Measurements from ENCODE around the gene PLPPR1.

PLPPR1 gene

GRCh38 chr9:101333490-101333889 lies 305.0 kb downstream of the PLPPR1 start:
- TF ChIP-seq EZH2phosphoT487 (IDR thresholded peaks at IDR 0.05; ENCODE audit: borderline replicate concordance) (no peak), CTCF (conservative IDR thresholded peaks at IDR 0.05; ENCODE audit: low read length) (no peak)
- Histone ChIP-seq H3K9me3 (ENCODE audit: insufficient read depth, low read depth, low read length) (no peaks in the 10 kb centered on the region), H3K9me2 (replicated peaks; ENCODE audit: low read depth, low read length) (no peaks in the 10 kb centered on the region), H2AFZ (ENCODE audit: low read length) (no peak overlapping the region), H3K36me3 (ENCODE audit: insufficient read depth, low read length) (no peaks in the 10 kb centered on the region), H4K20me1 (ENCODE audit: insufficient read depth, low read length, poor library complexity, severe bottlenecking) (no peaks in the 10 kb centered on the region), H3K4me1 (ENCODE audit: insufficient read depth, low read length, poor library complexity, severe bottlenecking) (no peaks in the 10 kb centered on the region), H3F3A (ENCODE audit: low read depth) (no peaks in the 10 kb centered on the region), H3K79me2 (ENCODE audit: insufficient read depth, low read length) (no peaks in the 10 kb centered on the region), H3K9ac (ENCODE audit: low read depth, low read length, poor library complexity, severe bottlenecking) (no peak overlapping the region), H3K27me3 (ENCODE audit: insufficient read depth, low read length, poor library complexity, severe bottlenecking) (no peaks in the 10 kb centered on the region), H3K4me2 (ENCODE audit: low read depth, low read length, poor library complexity, severe bottlenecking) (no peak overlapping the region), H3K4me3 (ENCODE audit: low read length, poor library complexity, severe bottlenecking) (no peak overlapping the region)

DNA sequence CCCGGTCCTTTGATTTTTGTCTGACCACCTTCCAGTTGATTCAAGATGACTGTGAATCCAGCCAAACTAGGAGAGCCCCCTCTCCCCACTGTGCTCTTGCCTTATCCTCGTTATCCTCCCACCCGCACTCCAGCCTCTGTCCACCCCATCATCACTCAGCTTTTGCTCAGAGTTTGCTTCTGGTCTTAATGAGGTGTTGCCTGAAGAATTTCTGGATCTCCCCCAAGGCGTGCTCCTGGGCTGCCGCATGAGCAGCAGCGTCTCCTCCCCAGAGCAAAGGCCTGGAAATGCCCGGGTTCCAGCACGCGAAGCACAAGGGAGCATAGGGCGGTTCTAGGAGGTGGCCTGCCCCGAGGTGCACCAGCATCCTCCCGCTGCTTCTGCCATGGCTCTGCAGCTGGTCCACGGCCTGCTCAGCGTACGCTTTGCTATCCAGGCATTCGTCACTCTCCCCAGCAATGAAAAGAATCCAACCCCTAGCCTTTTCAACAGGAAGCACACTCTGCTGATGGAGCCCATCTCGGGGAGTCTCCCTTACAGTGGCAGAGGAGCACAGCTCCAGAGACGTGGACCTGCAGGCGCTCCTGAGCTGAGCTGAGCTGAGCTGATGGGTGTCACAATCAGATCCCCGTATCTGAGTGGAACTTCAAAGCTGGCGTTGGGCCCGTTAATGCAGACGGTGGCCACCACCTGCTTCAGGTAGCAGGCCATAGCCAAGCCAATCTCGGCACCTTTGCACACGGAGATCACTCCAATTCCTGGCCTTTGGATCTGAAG lies 305.6 kb downstream of the PLPPR1 start:
- Histone ChIP-seq H2AFZ (ENCODE audit: low read length) (no peak overlapping the region), H3K79me2 (ENCODE audit: insufficient read depth, low read length) (no peaks in the 10 kb centered on the region)
- TF ChIP-seq EZH2phosphoT487 (IDR thresholded peaks at IDR 0.05; ENCODE audit: borderline replicate concordance) (no peak), CTCF (conservative IDR thresholded peaks at IDR 0.05; ENCODE audit: low read length) (no peak)

DNA sequence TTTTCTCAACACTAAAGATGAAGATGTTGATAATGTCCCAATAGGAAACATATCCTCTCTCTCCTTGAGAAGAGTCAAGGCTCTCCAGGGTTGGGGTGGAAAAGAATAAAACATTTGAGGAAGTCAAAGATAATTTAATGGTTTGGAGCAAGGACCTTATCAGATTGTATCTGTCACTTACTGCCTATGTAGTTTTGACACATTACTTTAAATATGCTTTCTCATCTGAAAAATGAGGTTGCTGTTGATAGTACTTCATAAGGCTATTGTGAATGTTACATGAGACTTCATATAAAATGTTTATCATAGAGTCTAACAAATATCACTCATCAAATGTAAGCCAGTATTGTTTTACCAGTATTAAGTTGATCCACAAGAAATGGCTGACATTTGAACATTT lies 307.6 kb downstream of the PLPPR1 start:
- TF ChIP-seq CTCF (conservative IDR thresholded peaks at IDR 0.05; ENCODE audit: low read length), result no peak
- no peak for TF ChIP-seq EZH2phosphoT487 (IDR thresholded peaks at IDR 0.05; ENCODE audit: borderline replicate concordance)
- no peaks in the 10 kb centered on the region for H3K9me2 ChIP-seq (replicated peaks; ENCODE audit: low read depth, low read length)
- no peaks in the 10 kb centered on the region for H3K27me3 ChIP-seq (ENCODE audit: insufficient read depth, low read length, poor library complexity, severe bottlenecking)
- H3K9ac ChIP-seq (ENCODE audit: low read depth, low read length, poor library complexity, severe bottlenecking), result no peak overlapping the region
- H2AFZ ChIP-seq (ENCODE audit: low read length), result no peak overlapping the region
- H3K36me3 ChIP-seq (ENCODE audit: insufficient read depth, low read length), result no peaks in the 10 kb centered on the region
- H4K20me1 ChIP-seq (ENCODE audit: insufficient read depth, low read length, poor library complexity, severe bottlenecking), result no peaks in the 10 kb centered on the region
- H3K79me2 ChIP-seq (ENCODE audit: insufficient read depth, low read length), result no peaks in the 10 kb centered on the region
- H3F3A ChIP-seq (ENCODE audit: low read depth), result no peaks in the 10 kb centered on the region
- H3K4me3 ChIP-seq (ENCODE audit: low read length, poor library complexity, severe bottlenecking), result no peak overlapping the region
- H3K4me2 ChIP-seq (ENCODE audit: low read depth, low read length, poor library complexity, severe bottlenecking), result no peak overlapping the region
- no peaks in the 10 kb centered on the region for H3K9me3 ChIP-seq (ENCODE audit: insufficient read depth, low read depth, low read length)
- no peaks in the 10 kb centered on the region for H3K4me1 ChIP-seq (ENCODE audit: insufficient read depth, low read length, poor library complexity, severe bottlenecking)

More for the DNA sequence above, 305.6 kb downstream of the PLPPR1 start:
- Histone ChIP-seq H4K20me1 (ENCODE audit: insufficient read depth, low read length, poor library complexity, severe bottlenecking) (no peaks in the 10 kb centered on the region), H3F3A (ENCODE audit: low read depth) (no peaks in the 10 kb centered on the region), H3K9ac (ENCODE audit: low read depth, low read length, poor library complexity, severe bottlenecking) (no peak overlapping the region), H3K9me2 (replicated peaks; ENCODE audit: low read depth, low read length) (no peaks in the 10 kb centered on the region), H3K9me3 (ENCODE audit: insufficient read depth, low read depth, low read length) (no peaks in the 10 kb centered on the region), H3K36me3 (ENCODE audit: insufficient read depth, low read length) (no peaks in the 10 kb centered on the region), H3K4me1 (ENCODE audit: insufficient read depth, low read length, poor library complexity, severe bottlenecking) (no peaks in the 10 kb centered on the region), H3K4me2 (ENCODE audit: low read depth, low read length, poor library complexity, severe bottlenecking) (no peak overlapping the region), H3K27me3 (ENCODE audit: insufficient read depth, low read length, poor library complexity, severe bottlenecking) (no peaks in the 10 kb centered on the region), H3K4me3 (ENCODE audit: low read length, poor library complexity, severe bottlenecking) (no peak overlapping the region)

Measured in Loucy (cell line).